WTC11 (cell line): Measurements from ENCODE around the gene THBD. TPM values are rescaled to one million over a fixed set of nuclear protein-coding genes. Genes with fewer than 3 reads are reported as not detected.

Source experiments
- ATAC-seq: fragments of 200-7000 bp; cut with Tn5 transposase; 2 replicates; pipeline ENCODE4 v1.10.0; 2021; ENCODE audit warnings: mild to moderate bottlenecking, moderate library complexity
- CTCF ChIA-PET: fragments of 300-600 bp; sonication (Branson Sonifier 250); formaldehyde crosslinking; loops from one replicate; lab custom pipeline; 2021; ENCODE audit warnings: antibody characterized with exemption; lab: Charles Lee
- POLR2A ChIA-PET: fragments of 350-600 bp; sonication (Branson Sonifier 250); formaldehyde crosslinking; loops from one replicate; lab custom pipeline; 2021; ENCODE audit warnings: antibody characterized with exemption; lab: Charles Lee
- DNase-seq: peaks from one replicate; pipeline ENCODE4 v3.0.0; 2021; ENCODE audit warnings: low spot score
- H3K27ac Mint-ChIP-seq: 2 replicates; pipeline ENCODE4 v1.8.0; 2021; ENCODE audit warnings: mixed read lengths
- H3K27me3 Mint-ChIP-seq: 2 replicates; pipeline ENCODE4 v1.8.0; 2021; ENCODE audit warnings: low read depth, mild to moderate bottlenecking, moderate library complexity, mixed read lengths
- H3K36me3 Mint-ChIP-seq: 2 replicates; pipeline ENCODE4 v1.8.0; 2021; ENCODE audit warnings: mixed read lengths
- H3K4me1 Mint-ChIP-seq: 2 replicates; pipeline ENCODE4 v1.8.0; 2022; ENCODE audit warnings: mixed read lengths
- H3K4me3 Mint-ChIP-seq: 2 replicates; pipeline ENCODE4 v1.8.0; 2021; ENCODE audit warnings: mild to moderate bottlenecking, moderate library complexity, mixed read lengths
- H3K9me3 Mint-ChIP-seq: 2 replicates; pipeline ENCODE4 v1.8.0; 2021; ENCODE audit warnings: mixed read lengths
- CREM ChIP-seq: sonication (generic); formaldehyde crosslinking; IDR thresholded peaks from 2 replicates; pipeline ENCODE4 v1.8.1; 2022; ENCODE audit warnings: mild to moderate bottlenecking, missing genetic modification reagents, moderate library complexity
- ELF4 ChIP-seq: sonication (generic); formaldehyde crosslinking; IDR thresholded peaks from 2 replicates; pipeline ENCODE4 v1.8.1; 2022; ENCODE audit warnings: low read depth, mild to moderate bottlenecking, moderate library complexity, missing genetic modification reagents
- ESRRA ChIP-seq: sonication (generic); formaldehyde crosslinking; IDR thresholded peaks from 2 replicates; pipeline ENCODE4 v1.8.1; 2022; ENCODE audit warnings: mild to moderate bottlenecking, missing genetic modification reagents, borderline replicate concordance
- JUN ChIP-seq: sonication (generic); formaldehyde crosslinking; IDR thresholded peaks from 2 replicates; pipeline ENCODE4 v1.8.0; 2023; ENCODE audit warnings: mild to moderate bottlenecking, missing genetic modification reagents
- MYBL2 ChIP-seq: sonication (generic); formaldehyde crosslinking; IDR thresholded peaks from 2 replicates; pipeline ENCODE4 v1.8.1; 2023; ENCODE audit warnings: mild to moderate bottlenecking, moderate library complexity, missing genetic modification reagents
- PRDM15 ChIP-seq: sonication (generic); formaldehyde crosslinking; IDR thresholded peaks from 2 replicates; pipeline ENCODE4 v1.8.0; 2022; ENCODE audit warnings: missing genetic modification reagents
- PRRX2 ChIP-seq: fragments of 250-450 bp; sonication (Bioruptor Pico); IDR thresholded peaks from 2 replicates; pipeline ENCODE4 v1.8.0; 2021; ENCODE audit warnings: mild to moderate bottlenecking
- RORB ChIP-seq: fragments of 250-450 bp; sonication (Bioruptor Pico); IDR thresholded peaks from 2 replicates; pipeline ENCODE4 v1.9.0; 2021; ENCODE audit warnings: mild to moderate bottlenecking
- SOX15 ChIP-seq: fragments of 250-450 bp; sonication (Bioruptor Pico); IDR thresholded peaks from 2 replicates; pipeline ENCODE4 v1.9.0; 2021; ENCODE audit warnings: mild to moderate bottlenecking
- TEAD4 ChIP-seq: sonication (generic); formaldehyde crosslinking; IDR thresholded peaks from 2 replicates; pipeline ENCODE4 v1.8.0; 2022; ENCODE audit warnings: mild to moderate bottlenecking, missing genetic modification reagents
- ZNF232 ChIP-seq: sonication (generic); formaldehyde crosslinking; IDR thresholded peaks from 2 replicates; pipeline ENCODE4 v1.8.0; 2022; ENCODE audit warnings: mild to moderate bottlenecking, missing genetic modification reagents
- ZNF396 ChIP-seq: fragments of 250-450 bp; sonication (Bioruptor Pico); IDR thresholded peaks from 2 replicates; pipeline ENCODE4 v1.8.0; 2021; ENCODE audit warnings: mild to moderate bottlenecking, moderate library complexity, borderline replicate concordance
- ZNF425 ChIP-seq: fragments of 250-450 bp; sonication (Bioruptor Pico); conservative IDR thresholded peaks from 2 replicates; pipeline ENCODE4 v1.9.0; 2021; ENCODE audit warnings: mild to moderate bottlenecking
- ZSCAN18 ChIP-seq: fragments of 250-450 bp; sonication (Bioruptor Pico); IDR thresholded peaks from 2 replicates; pipeline ENCODE4 v2.1.2; 2022; ENCODE audit warnings: mild to moderate bottlenecking, moderate library complexity
- total RNA-seq: library from RNA; stranded (reverse); gene quantifications from 3 replicates; pipeline ENCODE4 v1.2.3, GENCODE V29; 2021
- TF ChIP-seq, protein P1 (sequence below): fragments of 250-450 bp; sonication (Bioruptor Pico); IDR thresholded peaks from 2 replicates; pipeline ENCODE4 v1.8.0; 2021; ENCODE audit warnings: mild to moderate bottlenecking
- TF ChIP-seq, protein P2 (sequence below): sonication (generic); formaldehyde crosslinking; IDR thresholded peaks from 2 replicates; pipeline ENCODE4 v1.8.0; 2023; ENCODE audit warnings: mild to moderate bottlenecking, missing genetic modification reagents
- TF ChIP-seq, protein P3 (sequence below): sonication (generic); formaldehyde crosslinking; IDR thresholded peaks from 2 replicates; pipeline ENCODE4 v1.8.0; 2022; ENCODE audit warnings: mild to moderate bottlenecking, missing genetic modification reagents

Gene THBD
- total RNA-seq, 1 experiment from 2014 or later = 1.0 TPM

- DNase-seq (no peak), ATAC-seq (peak; percentile 16; the same call in 1 of the 2 replicates)
- no peaks in the 10 kb centered on the region; the same call in none of the 2 replicates for H3K27me3 Mint-ChIP-seq
- H3K27ac Mint-ChIP-seq = no peak overlapping the region
- ChIA-PET CTCF (interaction anchor here (1.0 to 1.2 kb wide), 2 partner anchors 141 to 194 kb away, joined by 3 read pairs; no protein-coding TSS in a partner anchor), POLR2A (no interaction called here)
- H3K4me1 Mint-ChIP-seq = peaks cover 12% of the 10 kb centered on the region
- H3K36me3 Mint-ChIP-seq = no peaks in the 10 kb centered on the region
- no peak for TF ChIP-seq RORB (CRISPR knock-in tag)
- no peak for TF ChIP-seq ELF4 (CRISPR knock-in tag)
- TF ChIP-seq, protein P1, sequence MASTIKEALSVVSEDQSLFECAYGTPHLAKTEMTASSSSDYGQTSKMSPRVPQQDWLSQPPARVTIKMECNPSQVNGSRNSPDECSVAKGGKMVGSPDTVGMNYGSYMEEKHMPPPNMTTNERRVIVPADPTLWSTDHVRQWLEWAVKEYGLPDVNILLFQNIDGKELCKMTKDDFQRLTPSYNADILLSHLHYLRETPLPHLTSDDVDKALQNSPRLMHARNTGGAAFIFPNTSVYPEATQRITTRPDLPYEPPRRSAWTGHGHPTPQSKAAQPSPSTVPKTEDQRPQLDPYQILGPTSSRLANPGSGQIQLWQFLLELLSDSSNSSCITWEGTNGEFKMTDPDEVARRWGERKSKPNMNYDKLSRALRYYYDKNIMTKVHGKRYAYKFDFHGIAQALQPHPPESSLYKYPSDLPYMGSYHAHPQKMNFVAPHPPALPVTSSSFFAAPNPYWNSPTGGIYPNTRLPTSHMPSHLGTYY (CRISPR knock-in tag) = no peak
- TF ChIP-seq CREM (CRISPR knock-in tag) = no peak
- TF ChIP-seq ZNF232 (CRISPR knock-in tag) = no peak
- TF ChIP-seq, protein P2, sequence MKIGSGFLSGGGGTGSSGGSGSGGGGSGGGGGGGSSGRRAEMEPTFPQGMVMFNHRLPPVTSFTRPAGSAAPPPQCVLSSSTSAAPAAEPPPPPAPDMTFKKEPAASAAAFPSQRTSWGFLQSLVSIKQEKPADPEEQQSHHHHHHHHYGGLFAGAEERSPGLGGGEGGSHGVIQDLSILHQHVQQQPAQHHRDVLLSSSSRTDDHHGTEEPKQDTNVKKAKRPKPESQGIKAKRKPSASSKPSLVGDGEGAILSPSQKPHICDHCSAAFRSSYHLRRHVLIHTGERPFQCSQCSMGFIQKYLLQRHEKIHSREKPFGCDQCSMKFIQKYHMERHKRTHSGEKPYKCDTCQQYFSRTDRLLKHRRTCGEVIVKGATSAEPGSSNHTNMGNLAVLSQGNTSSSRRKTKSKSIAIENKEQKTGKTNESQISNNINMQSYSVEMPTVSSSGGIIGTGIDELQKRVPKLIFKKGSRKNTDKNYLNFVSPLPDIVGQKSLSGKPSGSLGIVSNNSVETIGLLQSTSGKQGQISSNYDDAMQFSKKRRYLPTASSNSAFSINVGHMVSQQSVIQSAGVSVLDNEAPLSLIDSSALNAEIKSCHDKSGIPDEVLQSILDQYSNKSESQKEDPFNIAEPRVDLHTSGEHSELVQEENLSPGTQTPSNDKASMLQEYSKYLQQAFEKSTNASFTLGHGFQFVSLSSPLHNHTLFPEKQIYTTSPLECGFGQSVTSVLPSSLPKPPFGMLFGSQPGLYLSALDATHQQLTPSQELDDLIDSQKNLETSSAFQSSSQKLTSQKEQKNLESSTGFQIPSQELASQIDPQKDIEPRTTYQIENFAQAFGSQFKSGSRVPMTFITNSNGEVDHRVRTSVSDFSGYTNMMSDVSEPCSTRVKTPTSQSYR (CRISPR knock-in tag) = no peak
- TF ChIP-seq SOX15 (CRISPR knock-in tag) = no peak
- no peak for TF ChIP-seq MYBL2
- no peak for TF ChIP-seq JUN (CRISPR knock-in tag)
- no peak for TF ChIP-seq ZNF396 (CRISPR knock-in tag)
- TF ChIP-seq TEAD4 (CRISPR knock-in tag) = no peak
- no peak for TF ChIP-seq ZSCAN18 (CRISPR knock-in tag)
- TF ChIP-seq ZNF425 (CRISPR knock-in tag) = no peak
- no peak for TF ChIP-seq PRRX2 (CRISPR knock-in tag)
- TF ChIP-seq, protein P3, sequence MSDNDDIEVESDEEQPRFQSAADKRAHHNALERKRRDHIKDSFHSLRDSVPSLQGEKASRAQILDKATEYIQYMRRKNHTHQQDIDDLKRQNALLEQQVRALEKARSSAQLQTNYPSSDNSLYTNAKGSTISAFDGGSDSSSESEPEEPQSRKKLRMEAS (CRISPR knock-in tag) = no peak
- no peak for TF ChIP-seq ESRRA (CRISPR knock-in tag)
- TF ChIP-seq PRDM15 (CRISPR knock-in tag) = no peak
- no peaks in the 10 kb centered on the region for H3K9me3 Mint-ChIP-seq
- no peak overlapping the region for H3K4me3 Mint-ChIP-seq
Observed at GRCh38 chr20:23007462-23007861, 42.0 kb downstream of the THBD start.
